UCSD-AML1 (cell line): ENCODE data around the gene SLC24A4.
"Not testable (repeated sequence)": the region's sequence is repeated elsewhere in the genome, so short reads cannot be mapped to it uniquely, and the experiment has no call there.

ENCODE experiments used
- DNase-seq: peaks from one replicate; lab custom pipeline; 2025; ENCODE audit not compliant: unreplicated experiment; lab: John Stamatoyannopoulos, UW

SLC24A4 gene

DNA sequence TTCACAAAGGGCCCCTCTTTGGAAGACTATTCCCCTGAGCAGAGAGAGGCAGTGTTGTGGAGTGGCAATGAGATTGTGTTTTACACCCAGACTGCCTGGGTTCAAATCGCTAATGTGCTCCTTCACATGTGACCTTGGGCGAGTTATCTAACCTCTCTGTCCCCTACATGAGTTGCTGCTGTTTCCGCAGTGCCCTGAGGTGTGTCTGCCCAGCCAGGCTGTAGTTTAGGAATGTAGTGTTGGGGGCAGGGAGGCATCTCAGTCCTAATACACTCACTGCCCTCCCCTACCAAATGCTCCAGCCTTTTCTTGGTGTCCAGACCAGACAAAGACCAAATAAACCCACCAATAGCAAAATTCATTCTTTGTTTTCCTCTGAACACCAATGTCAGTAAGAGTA, 78.6 kb downstream of the SLC24A4 start:
- DNase-seq, result no peak

DNA sequence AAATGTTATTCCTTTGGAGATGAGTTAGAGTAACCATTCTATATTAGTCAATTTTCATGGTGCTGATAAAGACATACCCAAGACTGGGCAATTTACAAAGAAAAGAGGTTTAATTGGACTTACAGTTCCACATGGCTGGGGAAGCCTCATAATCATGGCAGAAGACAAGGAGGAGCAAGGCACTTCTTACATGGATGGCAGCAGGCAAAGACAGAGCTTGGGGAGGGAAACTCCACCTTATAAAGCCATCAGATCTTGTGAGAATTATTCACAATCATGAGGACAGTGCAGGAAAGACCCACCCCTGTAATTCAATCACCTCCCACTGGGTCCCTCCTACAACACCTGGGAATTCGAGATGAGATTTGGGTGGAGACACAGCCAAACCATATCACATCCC, 79.5 kb downstream of the SLC24A4 start:
- not testable (repeated sequence) for DNase-seq

DNA sequence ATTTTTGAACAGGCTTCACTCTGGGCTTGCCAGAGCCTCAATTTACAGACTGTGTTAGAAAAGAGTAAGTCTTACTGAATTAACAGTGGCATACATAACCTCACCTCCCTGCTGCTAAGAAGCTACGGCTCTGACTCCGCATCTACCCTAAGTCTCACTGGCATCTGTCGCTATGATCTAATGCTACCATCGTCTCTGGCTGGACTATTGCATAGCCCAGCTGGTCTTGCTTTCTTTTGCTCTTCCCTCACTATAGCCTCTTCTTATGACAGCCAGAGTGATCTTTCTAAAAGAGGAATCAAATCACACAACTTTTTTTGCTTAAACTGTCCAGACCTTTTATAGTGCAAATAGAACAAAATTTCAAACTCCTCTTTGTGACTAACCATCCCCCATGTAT, 81.1 kb downstream of the SLC24A4 start:
- no peak for DNase-seq

DNA sequence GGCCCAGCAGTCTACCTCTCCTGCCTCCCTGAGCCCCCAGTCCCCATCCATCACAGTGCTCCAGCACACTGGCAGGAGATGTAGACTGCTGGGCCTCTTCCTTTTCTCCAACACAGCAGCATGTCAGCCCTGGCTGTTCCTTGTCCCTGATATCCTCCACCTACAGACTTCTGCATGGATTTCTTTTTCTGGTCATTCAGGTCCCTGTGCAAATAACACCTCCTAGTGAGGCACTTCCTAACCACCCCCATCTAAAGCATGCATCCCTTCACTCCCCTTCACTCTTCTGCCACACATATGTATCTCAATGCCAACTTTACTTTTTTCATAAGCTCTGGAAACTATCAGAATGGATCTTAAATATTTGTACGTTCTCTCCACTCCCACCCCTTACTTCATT, 81.5 kb downstream of the SLC24A4 start:
- DNase-seq, result no peak

DNA sequence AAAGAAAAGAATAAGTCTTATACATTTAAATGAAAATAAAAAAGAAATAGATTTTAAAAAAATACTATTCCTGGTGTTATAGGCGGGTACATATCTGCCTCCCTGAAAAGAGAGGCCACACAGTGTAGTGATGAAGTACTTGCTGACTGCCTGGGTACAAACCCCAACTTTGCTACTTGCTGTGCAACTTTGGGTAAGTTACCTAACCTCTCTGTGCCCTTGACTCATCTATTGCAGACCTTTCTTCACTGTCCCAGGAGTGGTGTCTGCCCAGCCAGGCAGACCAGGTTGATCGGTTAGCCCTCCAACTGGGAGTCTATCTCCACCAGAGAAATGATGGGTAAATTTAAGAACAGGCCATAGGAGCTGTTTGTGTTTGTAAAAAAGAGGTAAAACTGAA, 82.0 kb downstream of the SLC24A4 start:
- DNase-seq, result no peak

DNA sequence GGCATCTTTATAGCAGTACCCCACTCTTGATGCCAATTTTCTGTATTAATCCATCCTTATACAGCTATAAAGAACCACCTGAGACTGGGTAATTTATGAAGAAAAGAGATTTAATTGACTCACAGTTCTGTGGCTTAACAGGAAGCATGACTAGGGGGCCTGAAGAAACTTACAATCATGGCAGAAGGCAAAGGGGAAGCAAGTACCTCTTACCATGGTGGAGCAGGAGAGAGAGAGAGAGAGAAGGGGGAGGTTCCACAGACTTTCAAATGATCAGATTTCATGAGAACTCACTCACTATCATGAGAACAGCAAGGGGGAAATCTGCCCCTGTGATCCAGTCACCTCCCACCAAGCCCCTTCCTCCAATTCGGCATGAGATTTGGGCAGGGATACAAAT, 84.4 kb downstream of the SLC24A4 start:
- DNase-seq, result no peak

DNA sequence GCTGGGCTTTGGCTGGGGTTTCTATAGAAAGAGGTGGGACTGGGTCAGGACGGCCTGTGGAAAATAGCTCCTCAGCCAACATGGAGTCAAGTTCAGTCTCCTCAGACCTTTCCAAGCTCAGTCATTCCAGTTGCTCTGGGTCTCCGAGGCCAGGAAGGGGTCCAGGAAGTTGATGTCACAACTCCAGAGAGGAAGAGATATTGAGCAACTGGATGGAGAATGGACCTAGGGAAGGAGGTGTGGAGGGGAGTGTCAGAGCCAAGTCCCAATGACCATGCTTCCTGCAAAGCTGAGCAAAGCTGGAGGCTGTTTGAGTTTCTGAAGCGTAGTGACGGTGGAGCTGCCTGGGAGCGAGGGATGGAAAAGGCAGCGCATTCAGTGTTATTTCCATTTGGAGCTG, 86.1 kb downstream of the SLC24A4 start:
- no peak for DNase-seq

DNA sequence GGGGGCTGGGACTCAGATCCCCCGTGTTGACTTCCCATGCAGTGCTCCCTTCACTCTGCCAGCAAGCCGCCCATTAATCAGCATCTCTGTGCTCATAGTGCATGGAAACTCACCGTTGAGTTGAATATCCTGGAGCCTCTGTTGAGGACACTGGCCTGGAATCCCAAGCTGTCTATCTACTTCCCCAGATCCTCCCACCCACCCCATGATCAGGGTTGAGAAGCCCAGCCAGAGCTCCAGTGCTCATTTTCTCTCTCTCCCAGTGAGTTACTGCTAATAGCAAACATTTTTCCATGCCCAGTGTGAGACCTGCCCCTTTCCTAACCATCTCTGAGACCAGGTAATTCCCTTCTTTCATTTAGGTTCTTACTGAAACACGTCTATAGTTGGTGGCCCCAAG, 88.2 kb downstream of the SLC24A4 start:
- DNase-seq, result no peak

DNA sequence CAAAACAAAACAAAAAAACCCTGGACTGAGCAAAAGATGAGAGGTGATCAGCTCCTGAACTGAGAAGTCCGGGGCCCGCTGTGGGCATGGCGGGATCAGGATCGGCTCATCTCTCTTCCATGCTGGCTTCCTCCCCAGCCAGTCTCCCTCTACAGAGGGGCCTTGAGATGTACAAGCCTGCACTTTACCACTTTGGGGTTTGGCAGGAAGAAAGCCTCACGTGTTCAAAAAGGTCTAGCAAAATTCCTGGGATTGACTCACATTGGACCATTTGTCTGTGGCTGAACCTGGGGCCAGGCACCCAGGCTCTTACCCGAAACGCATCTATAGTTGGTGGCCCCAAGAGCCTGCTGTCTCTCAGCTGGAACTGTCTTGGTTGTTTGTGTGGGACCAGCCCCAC, 89.0 kb downstream of the SLC24A4 start:
- no peak for DNase-seq

DNA sequence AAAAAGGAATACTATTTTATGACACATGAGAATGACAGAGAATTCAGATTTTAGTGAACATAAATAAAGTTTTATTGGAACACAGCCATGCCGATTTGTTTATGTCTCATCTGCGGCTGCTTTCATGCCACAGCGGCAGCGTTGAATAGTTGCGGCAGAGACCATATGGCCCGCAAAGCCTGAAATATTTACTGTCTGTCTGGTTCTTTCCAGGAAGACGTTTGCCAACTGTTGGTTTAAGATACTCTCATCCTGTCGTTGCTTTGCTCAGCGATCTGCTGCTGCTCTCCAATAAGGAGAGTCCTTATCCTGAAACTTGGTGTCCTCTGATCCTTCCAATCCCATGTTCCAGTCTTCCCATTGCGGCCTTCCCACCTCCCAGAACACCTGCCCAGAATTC, 89.9 kb downstream of the SLC24A4 start:
- DNase-seq, result no peak

DNA sequence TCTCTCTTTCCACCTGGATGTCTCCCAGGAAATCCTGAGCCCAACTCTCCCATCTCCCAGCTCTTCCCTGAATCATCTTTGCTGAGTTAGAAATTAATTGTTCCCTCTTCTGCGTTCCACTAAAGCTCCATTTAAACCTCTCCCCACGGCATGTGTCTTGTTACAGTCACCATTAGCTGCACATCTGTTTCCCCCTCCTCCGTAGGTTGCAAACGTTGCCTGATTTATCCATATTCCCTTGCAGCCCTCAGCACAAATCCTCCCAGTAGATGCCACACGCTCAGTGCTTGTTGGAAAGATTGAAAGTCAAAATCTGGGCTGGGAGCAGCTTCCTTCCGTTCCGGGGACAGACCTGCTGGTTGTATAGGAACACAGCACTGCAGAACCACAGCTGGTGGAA, 90.4 kb downstream of the SLC24A4 start:
- DNase-seq, result no peak

DNA sequence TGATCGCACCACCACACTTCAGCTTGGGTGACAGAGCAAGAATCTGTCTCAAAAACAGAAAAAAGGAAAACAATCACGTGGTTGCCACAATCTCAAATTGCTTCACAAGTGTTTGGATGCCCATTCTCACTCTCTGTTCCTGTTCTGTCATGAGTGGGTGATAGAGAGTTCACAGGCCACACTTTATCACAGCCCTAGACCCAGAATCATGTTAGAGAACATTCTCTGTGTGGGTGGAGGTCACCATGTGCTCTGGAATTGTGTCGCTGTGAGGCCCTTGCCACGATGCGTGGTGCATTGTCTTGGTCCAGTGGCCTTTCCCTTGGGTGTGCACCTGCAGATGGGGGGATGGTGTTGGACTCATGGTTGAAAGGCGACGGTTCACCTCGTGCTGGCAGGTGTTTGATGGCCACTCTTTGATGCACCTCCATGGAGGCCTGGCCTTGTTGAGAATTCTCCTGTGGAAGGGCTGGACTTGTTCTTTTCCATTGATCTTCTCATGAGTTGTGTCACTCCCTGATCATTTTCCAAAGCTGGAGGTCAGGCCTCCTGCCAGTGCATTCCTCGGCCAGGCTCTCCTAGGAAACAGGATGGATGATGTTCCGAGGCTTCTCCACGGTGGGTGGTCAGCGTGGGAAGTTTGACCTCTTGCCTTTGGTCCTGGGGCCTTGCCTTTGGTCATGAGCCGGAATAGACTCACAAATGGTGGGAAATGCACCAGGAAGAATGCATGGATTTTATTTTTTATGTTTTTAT, 91.9 kb downstream of the SLC24A4 start:
- DNase-seq, result no peak

DNA sequence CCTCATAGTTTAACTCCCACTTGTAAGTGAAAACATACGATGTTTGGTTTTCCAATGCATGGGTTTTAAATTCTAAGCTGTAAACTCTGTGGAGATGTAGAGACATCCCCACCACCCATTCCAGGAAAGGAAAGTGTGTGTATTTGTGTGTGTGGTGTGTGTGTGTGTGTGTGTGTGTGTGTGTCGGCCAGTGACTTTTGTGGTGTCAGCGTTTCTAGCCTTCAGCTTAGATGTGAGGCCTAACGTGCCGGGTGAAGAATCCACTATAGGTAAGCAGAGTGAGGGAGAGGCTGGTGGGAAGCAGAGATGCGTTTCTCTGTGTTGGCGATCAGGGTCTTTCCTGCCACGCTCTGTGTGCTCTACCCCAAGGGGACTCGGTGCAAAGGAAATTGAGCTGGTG, 93.0 kb downstream of the SLC24A4 start:
- no peak for DNase-seq

DNA sequence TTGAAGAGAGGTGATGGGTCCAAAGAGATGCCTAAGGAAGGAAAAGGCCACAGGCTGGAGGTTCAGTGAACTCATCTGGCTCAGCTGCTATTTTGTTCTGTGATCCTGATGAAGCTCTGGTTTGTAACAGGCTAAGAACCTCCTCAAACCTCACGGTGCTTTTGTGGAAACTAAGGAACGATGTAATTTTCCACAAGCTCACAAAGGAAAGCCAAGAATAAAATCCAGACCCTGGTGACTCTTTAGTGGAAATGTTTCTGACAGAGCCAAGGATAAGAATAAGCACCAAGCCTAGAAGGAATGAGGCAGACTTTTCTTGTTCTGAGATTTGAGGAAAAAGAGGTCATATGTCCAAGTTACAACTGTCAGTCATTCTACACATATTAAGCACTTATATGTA, 93.6 kb downstream of the SLC24A4 start:
- no peak for DNase-seq

DNA sequence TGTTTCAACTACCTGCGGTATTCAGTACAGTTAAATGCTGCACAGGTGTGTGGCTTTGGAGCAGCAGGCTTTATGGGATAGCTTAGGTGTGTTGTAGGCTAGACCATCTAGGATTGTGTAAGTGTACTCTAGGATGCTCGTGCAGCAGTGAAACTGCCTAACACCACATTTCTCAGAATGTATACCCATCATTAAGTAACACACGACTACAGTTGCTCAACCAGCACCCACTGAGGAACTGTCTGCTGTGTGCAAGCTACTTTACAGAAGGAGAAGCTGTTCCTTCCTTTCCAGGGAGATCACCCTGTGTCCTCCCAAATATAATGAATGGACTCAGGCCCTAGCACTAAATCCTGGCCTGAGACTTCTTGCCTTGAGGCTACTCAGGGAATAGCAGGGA, 94.8 kb downstream of the SLC24A4 start:
- DNase-seq, result no peak

DNA sequence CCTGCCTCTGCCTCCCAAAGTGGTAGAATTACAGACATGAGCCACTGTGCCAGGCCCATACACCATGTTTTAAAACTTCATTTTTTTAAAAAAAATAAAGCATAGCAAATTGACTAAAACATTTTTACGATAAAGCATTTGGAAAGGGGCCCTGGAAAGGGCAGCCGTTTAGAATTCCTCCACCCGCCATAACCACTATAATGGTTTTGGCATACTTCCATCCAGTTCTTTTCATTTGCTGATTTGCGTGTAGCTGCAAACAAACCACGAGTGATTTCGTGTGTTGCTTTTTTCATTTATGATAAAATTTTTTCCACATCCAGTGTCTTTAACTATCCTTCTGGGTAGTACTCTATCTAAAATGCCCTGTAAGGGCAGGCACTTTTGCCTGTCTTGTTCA, 98.8 kb downstream of the SLC24A4 start:
- no peak for DNase-seq

DNA sequence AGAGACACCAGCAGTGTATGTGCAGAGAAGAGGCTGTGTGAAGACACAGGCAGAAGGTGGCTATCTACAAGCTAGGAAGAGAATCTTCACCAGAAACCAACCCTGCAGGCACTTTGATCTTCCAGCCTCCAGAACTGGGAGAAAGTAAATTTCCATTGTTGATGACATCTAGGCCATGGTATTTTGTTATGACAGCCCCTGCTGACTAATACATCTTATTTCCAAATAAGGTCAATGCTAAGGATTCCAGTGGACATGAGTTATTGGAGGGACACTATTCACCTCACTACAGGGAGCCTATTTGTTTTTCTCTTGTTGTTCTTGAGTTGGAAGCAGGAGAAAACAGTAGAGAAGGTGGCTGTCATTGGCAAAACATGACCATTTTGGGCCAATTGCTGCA, 102.1 kb downstream of the SLC24A4 start:
- no peak for DNase-seq

DNA sequence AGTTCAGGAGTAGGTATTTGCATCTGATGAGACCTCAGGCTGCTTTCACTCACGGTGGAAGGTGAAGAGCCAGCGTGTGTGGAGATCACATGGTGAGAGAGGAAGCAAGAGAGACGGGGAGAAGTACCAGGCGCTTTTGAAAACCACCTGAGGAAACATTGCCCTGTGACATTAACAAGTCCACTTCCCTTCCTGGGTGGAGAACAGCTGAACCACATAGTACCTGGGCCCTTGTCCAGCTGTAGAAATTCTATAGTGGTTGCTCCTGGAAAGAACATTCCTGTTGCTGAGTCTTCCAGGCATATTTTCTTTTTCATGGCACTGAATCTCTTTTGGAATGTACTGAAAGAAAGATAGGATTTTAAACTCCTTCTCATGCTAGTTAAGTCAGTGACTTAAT, 103.3 kb downstream of the SLC24A4 start:
- DNase-seq, result no peak

DNA sequence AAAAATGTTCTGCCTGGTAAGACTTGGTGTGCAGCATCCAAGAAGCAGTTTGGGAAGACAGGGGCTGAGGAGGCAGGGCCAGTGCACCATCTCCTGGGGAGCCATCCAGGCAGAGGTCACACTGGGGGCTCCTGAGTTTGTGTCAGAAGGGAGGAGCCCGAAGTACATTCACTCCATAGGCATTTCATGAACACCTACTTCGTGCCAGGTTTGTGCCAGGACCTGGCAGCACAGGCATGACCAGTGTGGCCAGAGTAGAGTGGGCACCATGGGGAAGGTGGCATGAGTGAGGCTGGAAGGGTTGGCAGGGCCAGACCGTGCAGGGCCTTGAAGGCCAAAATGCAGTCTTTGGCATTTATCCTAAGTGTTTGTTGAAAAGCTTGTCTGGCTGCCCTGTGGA, 104.1 kb downstream of the SLC24A4 start:
- DNase-seq, result no peak

DNA sequence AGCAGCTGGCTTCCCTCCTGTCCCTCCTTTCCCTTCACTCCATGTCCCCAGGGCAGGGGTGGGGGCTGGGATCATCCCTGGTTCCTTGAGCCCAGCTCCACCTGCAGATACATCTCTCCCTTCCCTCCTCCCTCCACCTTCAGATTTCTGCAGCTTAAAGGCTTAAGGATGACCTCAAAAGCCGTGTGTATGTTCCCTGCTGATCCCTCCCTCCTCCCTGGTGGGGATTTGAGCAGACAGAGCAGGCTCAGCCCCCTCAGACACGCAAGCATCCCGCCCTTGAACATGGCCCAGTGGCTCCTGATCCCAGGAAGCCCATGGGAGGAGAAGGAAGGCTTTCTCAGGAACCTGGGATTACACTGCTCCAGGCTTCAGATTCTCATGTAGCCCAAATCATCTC, 107.7 kb downstream of the SLC24A4 start:
- no peak for DNase-seq

DNA sequence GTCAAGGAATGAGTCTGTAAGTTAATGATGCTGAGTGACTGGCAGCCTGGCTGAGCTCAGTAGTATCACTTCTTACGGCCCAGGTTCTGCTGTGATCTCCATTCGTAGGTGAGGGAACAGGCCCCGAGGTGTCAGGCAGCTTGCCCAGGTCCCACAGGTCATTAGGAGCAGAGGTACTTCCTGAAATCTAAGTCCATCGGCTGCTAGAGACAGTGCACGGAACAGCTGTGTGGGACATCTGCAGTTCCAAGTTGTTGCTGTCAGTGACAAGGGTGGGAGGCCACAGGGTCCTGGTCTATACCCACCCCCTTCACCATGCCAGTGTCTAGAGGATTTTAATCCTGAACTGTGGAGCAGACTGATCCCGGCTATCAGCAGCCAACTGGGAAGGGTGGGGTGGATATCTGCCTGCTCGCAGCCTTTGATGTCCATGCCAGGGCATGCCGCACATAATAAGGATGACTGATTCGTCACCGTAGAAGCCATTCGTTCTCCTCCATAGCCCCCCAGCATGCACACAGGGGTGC, 108.3 kb downstream of the SLC24A4 start:
- DNase-seq, result no peak

DNA sequence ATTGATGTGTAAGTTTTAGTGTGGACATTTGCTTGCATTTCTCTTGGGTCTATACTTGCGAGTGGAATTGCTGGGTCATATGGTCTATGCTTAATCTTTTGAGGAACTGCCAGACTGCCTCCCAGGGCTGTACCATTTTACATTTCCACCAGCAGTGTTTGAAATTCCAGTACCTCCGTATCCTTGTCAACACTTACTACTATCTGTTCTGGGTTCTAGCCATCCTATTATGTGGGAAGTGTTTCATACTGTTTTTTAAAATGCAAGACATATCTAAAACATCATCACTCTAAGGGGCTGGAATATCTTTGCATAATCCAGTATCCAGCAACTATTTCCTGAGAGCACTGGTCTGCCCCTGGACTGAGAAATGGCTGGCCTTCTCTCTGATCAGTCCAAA, 110.4 kb downstream of the SLC24A4 start:
- DNase-seq, result no peak

DNA sequence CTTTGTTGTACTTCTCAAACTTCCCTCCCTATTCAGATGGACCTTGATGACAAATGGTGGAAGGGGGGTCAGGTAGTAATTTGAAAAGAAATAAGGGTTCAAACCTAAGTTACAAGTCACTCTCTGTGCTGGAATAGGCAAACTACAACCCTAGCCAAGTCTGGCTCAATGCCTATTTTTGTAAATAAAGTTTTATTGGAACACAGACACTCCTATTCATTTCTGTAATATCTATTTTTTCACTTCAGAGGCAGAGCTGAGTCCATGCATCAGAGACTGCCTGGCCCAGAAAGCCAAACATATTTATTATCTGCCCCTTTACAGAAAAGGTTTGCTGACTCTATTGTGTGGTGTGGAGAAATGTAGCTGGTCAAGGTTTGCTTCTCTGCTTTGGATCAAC, 112.2 kb downstream of the SLC24A4 start:
- no peak for DNase-seq
